GM12878 (cell line): ENCODE results near the gene SEBOX. TPM values are rescaled to one million over a fixed set of nuclear protein-coding genes. Genes with fewer than 3 reads are reported as not detected.

Experiments used
- CUX1 ChIP-seq: IDR thresholded peaks from 2 replicates; pipeline ENCODE4 v1.6.1; 2012; ENCODE audit warnings: improper control_type of control experiment, low read depth, low read length; ENCODE audit not compliant: insufficient replicate concordance
- MEF2B ChIP-seq: fragments of 450-650 bp; IDR thresholded peaks from 2 replicates; pipeline ENCODE4 v1.6.1; 2018; ENCODE audit warnings: mild to moderate bottlenecking, moderate library complexity; ENCODE audit not compliant: partially characterized antibody, poor library complexity, severe bottlenecking
- POU2F2 ChIP-seq: IDR thresholded peaks from 3 replicates; pipeline ENCODE4 v1.6.1; 2011; ENCODE audit warnings: low read depth, mild to moderate bottlenecking, low read length, borderline replicate concordance
- YY1 ChIP-seq: IDR thresholded peaks from 2 replicates; pipeline ENCODE4 v1.6.1; 2011; ENCODE audit warnings: low read depth, mild to moderate bottlenecking, low read length
- ZBTB11 ChIP-seq: fragments of 450-650 bp; formaldehyde crosslinking; IDR thresholded peaks from 2 replicates; pipeline ENCODE4 v1.5.0; 2022; ENCODE audit warnings: mild to moderate bottlenecking, missing genetic modification characterization
- polyA plus RNA-seq, 11 experiments: library from polyadenylated mRNA; depleted of rRNA in 4 of 11; unstranded in 6 of 11; stranded (reverse) in 5 of 11; fragments of >200 nt; fragmentation: Nextera tagmentation in 4 of 11; fragmentation: Illumina TruSeq in 1 of 11; extraction: Ambion mirVana in 4 of 11; extraction: Trizol in 1 of 11; gene quantifications; 1 replicate in 1 of 11; 2 replicates in 10 of 11; pipeline versions ENCODE4 v1.2.1 to v1.2.3, GENCODE V29; 2011 to 2016; ENCODE audit warnings: inconsistent platforms in 2 of 11, missing spikeins in 2 of 11, low read depth in 1 of 11
- total RNA-seq, 4 experiments: library from RNA; depleted of rRNA in 3 of 4; stranded (reverse); fragments of >200 nt in 3 of 4; fragmentation: Illumina TruSeq in 1 of 4; extraction: Trizol in 1 of 4; gene quantifications; 2 replicates each; pipeline versions ENCODE4 v1.2.1 to v1.2.3, GENCODE V29; 2013 to 2021

The SEBOX gene
- total and polyA plus RNA-seq, 10 of the 15 experiments (the other 5 are each of a cell fraction or from before 2014, with no cell fraction given) = not detected

- TF ChIP-seq ZBTB11 (CRISPR knock-in tag) (no peak), MEF2B (no peak), YY1 (no peak), CUX1 (no peak), POU2F2 (no peak)
Observed at GRCh38 chr17:28363776-28364650, 986 bp downstream of the SEBOX start (continued).
